ENCODE measurements around the gene GRIK4. TPM values are rescaled to one million over a fixed set of nuclear protein-coding genes. Genes with fewer than 3 reads are reported as not detected.

GRIK4 gene
- polyA plus RNA-seq, 1 donor from 2014 or later = 3.4 TPM

- Histone ChIP-seq H3K9ac (ENCODE audit: low read length) (no peak overlapping the region), H3K9me3 (ENCODE audit: low read length) (no peaks in the 10 kb centered on the region), H3F3A (ENCODE audit: insufficient read depth, low read length, poor library complexity, severe bottlenecking) (no peaks in the 10 kb centered on the region), H3K27ac (ENCODE audit: low read length) (no peak overlapping the region), H4K20me1 (ENCODE audit: insufficient read depth) (no peaks in the 10 kb centered on the region), H3K79me2 (replicated peaks; ENCODE audit: insufficient read depth, low read length) (no peaks in the 10 kb centered on the region), H3K27me3 (ENCODE audit: insufficient read depth, low read depth, low read length) (no peaks in the 10 kb centered on the region), H2AFZ (ENCODE audit: low read depth, low read length) (no peak overlapping the region), H3K4me2 (ENCODE audit: low read length) (no peak overlapping the region), H3K4me3 (ENCODE audit: low read length) (no peak overlapping the region), H3K9me2 (ENCODE audit: insufficient read depth, low read length) (no peaks in the 10 kb centered on the region), H3K36me3 (ENCODE audit: insufficient read depth, low read length) (no peaks in the 10 kb centered on the region)
- peak; percentile 19 for TF ChIP-seq POLR2AphosphoS5 (IDR thresholded peaks at IDR 0.05)
- no peak for TF ChIP-seq EZH2 (IDR thresholded peaks at IDR 0.05; ENCODE audit: borderline replicate concordance, insufficient read depth, low read length, poor library complexity, severe bottlenecking)
Measured at GRCh38 chr11:120667281-120667680, 155.7 kb downstream of the GRIK4 start.

- no peak overlapping the region for H3K4me2 ChIP-seq (ENCODE audit: low read length)
- no peak overlapping the region for H3K4me3 ChIP-seq (ENCODE audit: low read length)
- no peaks in the 10 kb centered on the region for H3K9me3 ChIP-seq (ENCODE audit: low read length)
- H2AFZ ChIP-seq (ENCODE audit: low read depth, low read length) = no peak overlapping the region
- H3K9ac ChIP-seq (ENCODE audit: low read length) = no peak overlapping the region
- H3K27ac ChIP-seq (ENCODE audit: low read length) = no peak overlapping the region
- H3K27me3 ChIP-seq (ENCODE audit: insufficient read depth, low read depth, low read length) = no peaks in the 10 kb centered on the region
- no peaks in the 10 kb centered on the region for H3K36me3 ChIP-seq (ENCODE audit: insufficient read depth, low read length)
- TF ChIP-seq RAD21 (conservative IDR thresholded peaks at IDR 0.05) (no peak), SMC3 (conservative IDR thresholded peaks at IDR 0.05; ENCODE audit: poor library complexity) (no peak), EP300 (conservative IDR thresholded peaks at IDR 0.05; ENCODE audit: poor library complexity, severe bottlenecking) (no peak), POLR2AphosphoS5 (IDR thresholded peaks at IDR 0.05) (no peak)
- no peaks in the 10 kb centered on the region for H3K79me2 ChIP-seq (replicated peaks; ENCODE audit: insufficient read depth, low read length)
- no peaks in the 10 kb centered on the region for H3K9me2 ChIP-seq (ENCODE audit: insufficient read depth, low read length)
- H4K20me1 ChIP-seq (ENCODE audit: insufficient read depth) = no peaks in the 10 kb centered on the region
- H3F3A ChIP-seq (ENCODE audit: insufficient read depth, low read length, poor library complexity, severe bottlenecking) = no peaks in the 10 kb centered on the region
Measured at GRCh38 chr11:120667934-120668333, 156.4 kb downstream of the GRIK4 start.

GRCh38 chr11:120668537-120668936 lies 157.0 kb downstream of the GRIK4 start:
- H3K9ac ChIP-seq (ENCODE audit: low read length) = no peak overlapping the region

More at GRCh38 chr11:120668537-120668936, 157.0 kb downstream of the GRIK4 start:
- Histone ChIP-seq H4K20me1 (ENCODE audit: insufficient read depth) (no peaks in the 10 kb centered on the region), H3K9me2 (ENCODE audit: insufficient read depth, low read length) (no peaks in the 10 kb centered on the region), H3K36me3 (ENCODE audit: insufficient read depth, low read length) (no peaks in the 10 kb centered on the region), H3K4me2 (ENCODE audit: low read length) (no peak overlapping the region), H3F3A (ENCODE audit: insufficient read depth, low read length, poor library complexity, severe bottlenecking) (no peaks in the 10 kb centered on the region), H3K9me3 (ENCODE audit: low read length) (no peaks in the 10 kb centered on the region), H3K79me2 (replicated peaks; ENCODE audit: insufficient read depth, low read length) (no peaks in the 10 kb centered on the region), H3K27me3 (ENCODE audit: insufficient read depth, low read depth, low read length) (no peaks in the 10 kb centered on the region), H3K27ac (ENCODE audit: low read length) (no peak overlapping the region), H3K4me3 (ENCODE audit: low read length) (no peak overlapping the region), H2AFZ (ENCODE audit: low read depth, low read length) (no peak overlapping the region)
- TF ChIP-seq MXI1 (conservative IDR thresholded peaks at IDR 0.05; ENCODE audit: poor library complexity, severe bottlenecking) (no peak), POLR2AphosphoS5 (IDR thresholded peaks at IDR 0.05) (no peak), SMC3 (conservative IDR thresholded peaks at IDR 0.05; ENCODE audit: poor library complexity) (no peak), EP300 (conservative IDR thresholded peaks at IDR 0.05; ENCODE audit: poor library complexity, severe bottlenecking) (no peak), REST (IDR thresholded peaks at IDR 0.05; ENCODE audit: borderline replicate concordance) (no peak), CTCF (IDR thresholded peaks at IDR 0.05; ENCODE audit: poor library complexity, severe bottlenecking) (no peak), EZH2 (IDR thresholded peaks at IDR 0.05; ENCODE audit: borderline replicate concordance, insufficient read depth, low read length, poor library complexity, severe bottlenecking) (no peak), TAF1 (IDR thresholded peaks at IDR 0.05; ENCODE audit: low read depth) (no peak), RAD21 (conservative IDR thresholded peaks at IDR 0.05) (no peak)

Measured in neural cell (in vitro differentiated cells).